LNCaP clone FGC (cell line): Measurements from ENCODE around the gene FCHO2.

Source experiments
- DNase-seq: peaks from one replicate; pipeline ENCODE4 v3.0.0-alpha.2; 2011; ENCODE audit warnings: low read depth
- H3K4me3 ChIP-seq: 2 replicates; pipeline ENCODE4 v1.5.1; 2011; ENCODE audit warnings: mild to moderate bottlenecking, low read depth, low read length, control low read depth
- CTCF ChIP-seq: IDR thresholded peaks from 2 replicates; pipeline ENCODE4 v1.5.1; 2012; ENCODE audit warnings: mild to moderate bottlenecking; ENCODE audit not compliant: control insufficient read depth, insufficient read depth; ENCODE audit errors: extremely low read depth

Gene FCHO2, protein sequence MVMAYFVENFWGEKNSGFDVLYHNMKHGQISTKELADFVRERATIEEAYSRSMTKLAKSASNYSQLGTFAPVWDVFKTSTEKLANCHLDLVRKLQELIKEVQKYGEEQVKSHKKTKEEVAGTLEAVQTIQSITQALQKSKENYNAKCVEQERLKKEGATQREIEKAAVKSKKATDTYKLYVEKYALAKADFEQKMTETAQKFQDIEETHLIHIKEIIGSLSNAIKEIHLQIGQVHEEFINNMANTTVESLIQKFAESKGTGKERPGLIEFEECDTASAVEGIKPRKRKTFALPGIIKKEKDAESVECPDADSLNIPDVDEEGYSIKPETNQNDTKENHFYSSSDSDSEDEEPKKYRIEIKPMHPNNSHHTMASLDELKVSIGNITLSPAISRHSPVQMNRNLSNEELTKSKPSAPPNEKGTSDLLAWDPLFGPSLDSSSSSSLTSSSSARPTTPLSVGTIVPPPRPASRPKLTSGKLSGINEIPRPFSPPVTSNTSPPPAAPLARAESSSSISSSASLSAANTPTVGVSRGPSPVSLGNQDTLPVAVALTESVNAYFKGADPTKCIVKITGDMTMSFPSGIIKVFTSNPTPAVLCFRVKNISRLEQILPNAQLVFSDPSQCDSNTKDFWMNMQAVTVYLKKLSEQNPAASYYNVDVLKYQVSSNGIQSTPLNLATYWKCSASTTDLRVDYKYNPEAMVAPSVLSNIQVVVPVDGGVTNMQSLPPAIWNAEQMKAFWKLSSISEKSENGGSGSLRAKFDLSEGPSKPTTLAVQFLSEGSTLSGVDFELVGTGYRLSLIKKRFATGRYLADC

DNA sequence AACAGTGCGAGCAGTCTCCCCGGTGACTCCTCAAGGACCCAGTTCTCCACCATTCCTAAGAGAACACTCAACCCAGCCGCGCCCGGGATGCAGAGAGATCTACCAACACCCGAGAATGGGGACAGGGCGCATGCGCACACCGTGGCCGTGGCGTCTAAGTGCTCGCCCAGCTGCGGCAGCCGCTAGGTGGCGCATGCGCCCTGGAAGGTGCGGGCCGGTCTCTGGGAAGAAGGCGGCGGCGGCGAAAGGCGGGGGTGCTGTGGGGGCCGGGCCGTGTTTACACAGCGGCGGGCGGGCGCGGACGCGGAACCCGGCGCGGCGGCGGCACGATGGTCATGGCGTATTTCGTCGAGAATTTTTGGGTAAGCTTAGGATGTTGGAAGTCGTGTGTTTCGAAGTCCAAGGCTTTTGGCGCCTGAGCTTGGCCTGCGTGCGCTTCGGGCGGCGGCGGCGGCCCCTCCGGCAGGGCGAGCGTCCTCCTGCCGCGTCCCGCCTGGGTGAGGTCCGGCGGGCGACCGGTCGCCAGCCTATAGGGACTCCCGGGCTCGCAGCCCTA, at the start of gene FCHO2:
Gene FCHO2 (plus strand): TSS at position 274 of the 556 bp plus-strand sequence. CDS start 56 bp downstream, at position 330.
- peak within 1 kb of the TSS; percentile 58 for H3K4me3 ChIP-seq
- peak; percentile 98 for TF ChIP-seq CTCF
- DNase-seq: peak; percentile 80

DNA sequence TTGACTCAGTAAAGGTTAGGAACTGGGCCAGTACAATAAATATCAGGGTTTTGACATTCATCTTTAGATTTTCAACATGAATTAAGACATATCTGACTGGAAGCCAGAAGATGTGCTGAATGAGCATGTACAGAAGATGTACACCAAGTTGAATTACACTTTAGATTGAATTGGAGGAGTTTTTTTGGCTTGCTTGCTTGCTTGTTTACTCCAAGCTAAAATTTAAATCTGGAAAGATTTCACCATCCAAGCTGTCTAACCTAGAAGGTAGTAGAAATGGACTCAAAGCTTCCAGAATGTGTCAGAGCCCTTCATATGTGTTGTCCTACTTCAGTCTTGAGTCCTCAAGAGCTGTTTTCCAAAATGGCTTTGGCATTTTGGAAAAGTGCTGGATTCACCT, 49.0 kb upstream of the FCHO2 start:
- no peak for TF ChIP-seq CTCF
- H3K4me3 ChIP-seq: no peak overlapping the region
- DNase-seq: no peak

GRCh38 chr5:72908664-72909063, 47.2 kb upstream of the FCHO2 start:
- no peak for TF ChIP-seq CTCF
- no peak for DNase-seq
- no peak overlapping the region for H3K4me3 ChIP-seq

DNA sequence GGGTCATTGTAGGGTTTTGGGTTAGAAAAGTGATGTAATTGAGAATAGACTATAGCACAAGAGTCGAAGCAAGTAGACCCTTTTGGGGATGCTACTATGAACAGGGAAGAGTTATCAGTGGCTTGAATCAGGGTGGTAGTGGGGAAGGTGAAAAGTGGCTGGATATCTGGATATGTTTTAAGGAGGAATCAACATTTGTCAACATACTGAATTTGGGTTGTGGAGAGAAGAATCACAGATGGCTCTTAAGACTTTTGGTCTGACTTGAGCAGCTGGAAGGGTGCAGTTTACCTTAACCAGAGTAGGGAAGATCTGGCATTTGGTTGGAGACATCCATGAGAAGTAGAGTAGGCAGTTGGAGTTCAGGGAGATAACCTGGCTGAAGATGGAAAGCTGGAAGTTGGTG, 38.5 kb upstream of the FCHO2 start:
- DNase-seq: no peak
- no peak overlapping the region for H3K4me3 ChIP-seq
- no peak for TF ChIP-seq CTCF

DNA sequence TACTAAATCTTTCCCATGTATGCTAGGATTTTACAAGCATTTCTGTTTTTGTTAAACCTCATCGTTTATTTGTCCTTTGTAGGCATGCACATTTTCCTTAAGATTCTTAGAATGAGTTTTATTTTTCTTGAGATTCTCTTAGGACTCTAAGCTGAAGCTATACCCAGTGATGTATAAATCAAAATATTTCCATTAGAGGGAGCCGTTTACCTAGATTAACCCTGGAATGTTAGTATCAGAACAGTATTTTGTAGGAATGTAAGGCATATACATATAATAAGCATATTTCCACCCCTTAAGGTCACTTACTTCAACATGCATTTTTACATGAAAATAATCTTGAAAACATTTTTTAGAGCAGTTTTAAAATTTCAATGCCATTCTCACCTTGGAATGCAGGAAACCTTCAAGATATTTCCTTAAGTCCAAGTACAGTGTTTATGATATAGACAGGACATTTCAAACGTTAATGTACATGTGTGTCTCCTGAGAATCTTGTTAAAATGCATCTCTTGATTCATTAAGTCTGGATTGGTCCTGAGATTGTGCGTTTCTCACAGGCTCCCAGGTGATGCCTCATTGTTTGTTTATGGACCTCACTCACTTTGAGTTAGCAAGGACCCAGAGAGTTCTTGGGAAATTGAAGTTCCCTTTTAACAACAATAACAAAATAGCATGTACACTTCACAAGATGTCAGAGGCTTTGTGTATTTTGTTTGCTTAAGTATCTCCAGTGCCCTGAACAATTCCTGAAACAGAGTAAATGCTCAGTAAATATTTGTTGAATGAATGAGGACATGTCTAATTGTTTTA, 34.9 kb upstream of the FCHO2 start:
- H3K4me3 ChIP-seq: no peak overlapping the region
- no peak for DNase-seq

More for the DNA sequence above, 34.9 kb upstream of the FCHO2 start:
- TF ChIP-seq CTCF: peak; percentile 45
